HG03095 (cell line): ENCODE results near the gene SMAD6.
"Not testable (repeated sequence)": the region's sequence is repeated elsewhere in the genome, so short reads cannot be mapped to it uniquely, and the experiment has no call there.

Experiments used
- ATAC-seq: cut with Tn5 transposase; IDR thresholded peaks from one replicate; pipeline ENCODE4 v1.9.1; 2021; ENCODE audit warnings: moderate library complexity; ENCODE audit not compliant: unreplicated experiment

SMAD6 gene

GRCh38 chr15:66756295-66756694 lies 54.3 kb downstream of the SMAD6 start:
- ATAC-seq: no peak

- no peak for ATAC-seq
Observed at GRCh38 chr15:66757030-66757429, 55.0 kb downstream of the SMAD6 start.

GRCh38 chr15:66757521-66757920 lies 55.5 kb downstream of the SMAD6 start:
- no peak for ATAC-seq

- not testable (repeated sequence) for ATAC-seq
Observed at GRCh38 chr15:66758217-66758616, 56.2 kb downstream of the SMAD6 start.

GRCh38 chr15:66758844-66759243 lies 56.8 kb downstream of the SMAD6 start:
- no peak for ATAC-seq

- no peak for ATAC-seq
Observed at GRCh38 chr15:66760097-66760967, 58.3 kb downstream of the SMAD6 start.

- ATAC-seq: no peak
Observed at GRCh38 chr15:66760968-66761725, 59.1 kb downstream of the SMAD6 start.

GRCh38 chr15:66761726-66762595 lies 59.9 kb downstream of the SMAD6 start:
- ATAC-seq: no peak

GRCh38 chr15:66763186-66764071 lies 61.4 kb downstream of the SMAD6 start:
- no peak for ATAC-seq

GRCh38 chr15:66764072-66764786 lies 62.2 kb downstream of the SMAD6 start:
- ATAC-seq: no peak

- ATAC-seq: no peak
Observed at GRCh38 chr15:66765478-66766281, 63.6 kb downstream of the SMAD6 start.

- ATAC-seq: no peak
Observed at GRCh38 chr15:66766282-66767230, 64.5 kb downstream of the SMAD6 start.

- no peak for ATAC-seq
Observed at GRCh38 chr15:66767240-66767659, 65.2 kb downstream of the SMAD6 start.

GRCh38 chr15:66768987-66769386 lies 67.0 kb downstream of the SMAD6 start:
- ATAC-seq: no peak

- ATAC-seq: no peak
Observed at GRCh38 chr15:66770518-66771350, 68.7 kb downstream of the SMAD6 start.

- no peak for ATAC-seq
Observed at GRCh38 chr15:66771351-66771650, 69.3 kb downstream of the SMAD6 start.

GRCh38 chr15:66772604-66773128 lies 70.6 kb downstream of the SMAD6 start:
- ATAC-seq: no peak
